Activated CD4-positive, alpha-beta T cell treated with anti-CD3 and anti-CD28 coated beads, Interleukin-2, amount 50 U/mL, for 48 hours (primary cell): ENCODE results near the gene PALM.
"Not testable (repeated sequence)": the region's sequence is repeated elsewhere in the genome, so short reads cannot be mapped to it uniquely, and the experiment has no call there.

Experiments
- DNase-seq, 2 experiments: peaks; one replicate each; pipeline ENCODE4 v3.0.0-alpha.2; 2020

Gene PALM

GRCh38 chr19:708154-709143 is at the start of gene PALM:
Gene PALM, plus strand, starts transcription at chr19:708935. Its CDS starts 212 bp downstream, at chr19:709147.
- no peak for DNase-seq

GRCh38 chr19:660793-661426 is 47.8 kb upstream of the PALM start:
- no peak for DNase-seq

- DNase-seq = peak; percentile 69 to 74
Measured at GRCh38 chr19:661427-662196, 47.1 kb upstream of the PALM start.

DNA sequence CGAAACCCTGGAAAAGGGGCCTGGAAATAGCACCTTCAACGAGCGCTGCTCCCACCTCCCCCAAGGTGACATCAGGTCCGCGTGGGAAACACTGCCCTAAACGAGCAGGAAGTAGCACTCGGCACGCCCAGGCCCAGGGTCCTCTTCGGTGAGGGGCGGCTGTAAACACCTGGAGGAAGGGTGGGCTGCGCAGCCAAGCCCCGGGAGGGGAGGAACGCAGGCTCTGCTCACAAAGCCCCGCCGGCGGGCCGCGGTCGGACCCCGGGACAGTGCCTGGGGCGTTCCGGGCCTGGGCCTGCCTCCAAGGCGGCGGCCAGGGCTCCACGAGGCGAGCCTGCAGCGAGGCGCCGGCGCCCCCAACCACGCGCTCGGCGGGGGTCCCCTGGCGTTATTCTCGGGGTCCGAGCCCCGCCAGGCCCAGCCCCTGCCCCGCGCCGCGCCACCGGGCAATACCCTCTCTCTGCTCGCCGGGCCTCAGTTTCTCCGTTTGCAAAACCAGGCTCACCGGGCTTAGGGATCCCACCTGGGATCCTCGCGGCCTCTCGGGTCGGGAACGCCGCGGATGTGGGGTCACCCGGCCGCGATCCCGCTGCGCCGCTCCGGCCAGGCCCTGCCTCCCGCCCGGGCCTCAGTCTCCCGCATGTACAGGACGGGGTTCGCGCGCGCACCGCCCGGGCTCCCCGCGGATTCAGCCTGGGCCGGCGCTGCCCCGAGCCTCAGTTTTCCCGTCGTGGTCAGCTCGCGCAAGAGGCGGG is 46.4 kb upstream of the PALM start:
- DNase-seq = peak; percentile 70 to 80

GRCh38 chr19:662962-663681 is 45.6 kb upstream of the PALM start, which contains the start of gene RNF126:
Gene RNF126, minus strand, starts transcription at chr19:663214. Its CDS starts 93 bp downstream, at chr19:663121.
- peak; percentile 94 to 97 for DNase-seq

GRCh38 chr19:663682-664117 is 45.0 kb upstream of the PALM start:
- peak; percentile 23 to 32 for DNase-seq

DNA sequence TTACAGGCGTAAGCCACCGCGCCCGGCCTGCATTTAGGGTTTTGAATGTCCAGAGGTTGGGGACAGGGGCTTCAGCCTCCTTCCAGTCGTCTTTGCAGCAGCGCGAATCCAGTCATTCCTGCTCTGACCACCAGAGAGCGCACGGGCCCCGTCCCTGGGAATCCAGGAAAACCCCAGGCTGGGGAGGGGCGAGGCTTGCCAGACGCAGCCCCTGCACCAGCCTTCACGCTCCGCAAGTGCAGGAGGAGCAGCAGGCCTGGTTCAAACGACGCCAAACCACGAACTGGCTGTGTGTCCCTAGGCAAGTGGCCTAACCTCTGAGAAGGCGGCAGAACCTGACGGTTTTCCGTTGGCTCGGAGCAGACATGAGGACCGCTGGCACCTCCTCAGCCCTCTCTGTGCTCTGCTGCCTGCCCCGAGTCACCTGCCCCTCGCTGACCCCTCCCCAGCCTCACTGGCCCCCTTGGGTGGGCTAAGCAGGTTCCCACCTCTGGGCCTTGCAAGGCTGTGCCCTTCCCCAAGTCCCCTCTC is 43.8 kb upstream of the PALM start:
- DNase-seq = peak; percentile 89 to 92

DNA sequence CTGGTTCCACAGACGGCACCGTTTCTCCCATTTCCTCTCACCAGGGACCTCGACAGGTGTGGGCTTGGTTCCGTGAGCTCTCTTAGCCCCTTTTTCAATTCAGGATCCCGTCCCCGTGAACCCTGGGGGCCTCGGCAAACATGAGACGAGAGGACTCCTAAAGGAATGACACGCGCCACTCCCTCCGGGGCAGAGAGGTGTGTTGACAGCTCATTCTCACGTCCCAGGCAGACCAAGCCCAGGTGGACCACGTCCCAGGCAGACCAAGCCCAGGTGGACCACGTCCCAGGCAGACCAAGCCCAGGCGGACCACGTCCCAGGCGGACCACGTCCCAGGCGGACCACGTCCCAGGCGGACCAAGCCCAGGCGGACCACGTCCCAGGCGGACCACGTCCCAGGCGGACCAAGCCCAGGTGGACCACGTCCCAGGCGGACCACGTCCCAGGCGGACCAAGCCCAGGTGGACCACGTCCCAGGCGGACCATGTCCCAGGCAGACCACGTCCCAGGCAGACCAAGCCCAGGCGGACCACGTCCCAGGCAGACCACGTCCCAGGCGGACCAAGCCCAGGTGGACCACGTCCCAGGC is 41.7 kb upstream of the PALM start:
- DNase-seq = not testable (repeated sequence)

DNA sequence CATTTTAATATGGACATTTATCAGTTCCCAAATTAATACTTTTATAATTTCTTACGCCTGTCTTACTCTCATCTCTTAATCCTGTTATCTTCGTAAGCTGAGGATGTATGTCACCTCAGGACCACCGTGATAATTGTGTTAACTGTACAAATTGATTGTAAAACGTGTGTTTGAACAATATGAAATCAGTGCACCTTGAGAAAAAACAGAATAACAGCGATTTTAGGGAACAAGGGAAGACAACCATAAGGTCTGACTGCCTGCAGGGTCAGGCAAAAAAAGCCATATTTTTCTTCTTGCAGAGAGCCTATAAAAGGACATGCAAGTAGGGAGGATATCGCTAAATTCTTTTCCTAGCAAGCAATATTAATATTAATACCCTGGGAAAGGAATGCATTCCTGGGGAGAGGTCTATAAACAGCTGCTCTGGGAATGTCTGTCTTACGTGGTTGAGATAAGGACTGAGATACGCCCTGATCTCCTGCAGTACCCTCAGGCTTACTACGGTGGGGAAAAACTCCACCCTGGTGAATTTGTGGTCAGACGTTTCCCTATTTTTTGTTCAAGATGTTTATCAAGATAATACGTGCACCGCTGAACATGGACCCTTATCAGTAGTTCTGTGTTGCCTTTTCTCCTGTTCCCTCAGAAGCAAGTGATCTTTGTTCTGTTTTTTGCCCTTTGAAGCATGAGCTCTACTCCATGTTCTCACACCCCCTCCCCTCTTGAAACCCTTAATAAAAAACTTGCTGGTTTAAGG is 39.9 kb upstream of the PALM start:
- not testable (repeated sequence) for DNase-seq

DNA sequence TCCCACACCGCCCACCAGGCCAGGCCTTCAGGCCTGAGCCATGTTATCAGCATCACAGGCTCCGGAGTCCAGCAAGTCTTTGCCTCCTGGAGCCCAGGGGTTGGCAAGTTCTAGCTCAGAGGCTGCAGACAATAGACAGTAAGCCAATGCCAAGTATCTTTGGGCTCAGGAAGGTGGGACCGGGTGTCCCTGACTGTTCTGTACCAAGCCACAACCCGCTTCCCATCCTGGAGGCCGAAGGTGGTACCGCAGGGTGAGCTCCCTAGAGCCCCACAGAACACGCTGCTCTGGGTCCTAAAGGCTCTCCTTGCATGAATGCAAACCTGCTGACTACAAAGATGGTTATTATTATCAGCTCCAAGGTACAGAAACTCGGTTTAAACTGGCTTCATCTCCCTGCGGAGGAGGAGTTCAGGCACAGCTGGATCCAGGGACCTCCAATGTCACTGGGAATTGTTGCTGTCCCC is 38.1 kb upstream of the PALM start:
- DNase-seq = no peak

- DNase-seq = no peak
Measured at GRCh38 chr19:674282-675151, 34.2 kb upstream of the PALM start.

GRCh38 chr19:676007-676338 is 32.8 kb upstream of the PALM start:
- no peak for DNase-seq

GRCh38 chr19:676339-677105 is 32.2 kb upstream of the PALM start, which contains the start of gene FSTL3:
Gene FSTL3, plus strand, starts transcription at chr19:676392. Its CDS starts 32 bp downstream, at chr19:676424.
- DNase-seq = no peak

- DNase-seq = no peak
Measured at GRCh38 chr19:677201-677600, 31.5 kb upstream of the PALM start.

GRCh38 chr19:677601-678436 is 30.9 kb upstream of the PALM start:
- DNase-seq = no peak

- no peak for DNase-seq
Measured at GRCh38 chr19:678791-679388, 29.8 kb upstream of the PALM start.
